ENCODE data around the gene PRELID3B. TPM values are rescaled to one million over a fixed set of nuclear protein-coding genes. Genes with fewer than 3 reads are reported as not detected.
"Not testable (repeated sequence)": the region's sequence is repeated elsewhere in the genome, so short reads cannot be mapped to it uniquely, and the experiment has no call there.

PRELID3B gene
- total RNA-seq, 1 donor from 2014 or later, result 47.2 TPM

GRCh38 chr20:59014680-59015389 lies 27.8 kb downstream of the PRELID3B start:
- intact Hi-C loops (cut with DNase I), result no loop called here
- DNase-seq (no peak), ATAC-seq (no peak)

GRCh38 chr20:59013959-59014608 lies 28.5 kb downstream of the PRELID3B start:
- DNase-seq, result no peak
- no peak for TF ChIP-seq CTCF (IDR thresholded peaks at IDR 0.05)

More at GRCh38 chr20:59014680-59015389, 27.8 kb downstream of the PRELID3B start:
- Histone ChIP-seq H3K4me1 (peaks cover 15% of the 10 kb centered on the region), H3K36me3 (no peaks in the 10 kb centered on the region), H3K27ac (no peak overlapping the region), H3K9me3 (no peaks in the 10 kb centered on the region), H3K27me3 (no peaks in the 10 kb centered on the region), H3K4me3 (no peak overlapping the region)
- no peak for TF ChIP-seq CTCF (IDR thresholded peaks at IDR 0.05)

GRCh38 chr20:59013031-59013951 lies 29.3 kb downstream of the PRELID3B start:
- no peak for TF ChIP-seq CTCF (IDR thresholded peaks at IDR 0.05)
- Histone ChIP-seq H3K4me3 (no peak overlapping the region), H3K36me3 (no peaks in the 10 kb centered on the region), H3K9me3 (no peaks in the 10 kb centered on the region), H3K4me1 (peaks cover 15% of the 10 kb centered on the region), H3K27ac (no peak overlapping the region), H3K27me3 (no peaks in the 10 kb centered on the region)
- intact Hi-C loops (cut with DNase I), result no loop called here
- DNase-seq (no peak), ATAC-seq (no peak)

More at GRCh38 chr20:59013959-59014608, 28.5 kb downstream of the PRELID3B start:
- Histone ChIP-seq H3K36me3 (no peaks in the 10 kb centered on the region), H3K9me3 (no peaks in the 10 kb centered on the region), H3K4me3 (no peak overlapping the region), H3K4me1 (peaks cover 15% of the 10 kb centered on the region), H3K27me3 (no peaks in the 10 kb centered on the region), H3K27ac (no peak overlapping the region)
- no peak for ATAC-seq
- intact Hi-C loops (cut with DNase I), result no loop called here

- H3K27me3 ChIP-seq; H3K4me3 ChIP-seq; H3K9me3 ChIP-seq; H3K36me3 ChIP-seq; ATAC-seq; intact Hi-C loops (cut with DNase I); DNase-seq: not testable (repeated sequence)
- peak overlapping the region; percentile 53 for H3K27ac ChIP-seq
- H3K4me1 ChIP-seq, result peaks cover 19% of the 10 kb centered on the region
Measured at GRCh38 chr20:59011874-59012157, 30.8 kb downstream of the PRELID3B start.

GRCh38 chr20:59010995-59011873 lies 31.4 kb downstream of the PRELID3B start:
- intact Hi-C loops (cut with DNase I), result no loop called here
- Histone ChIP-seq H3K4me3 (no peak overlapping the region), H3K27ac (peak overlapping the region; percentile 53), H3K36me3 (no peaks in the 10 kb centered on the region), H3K9me3 (no peaks in the 10 kb centered on the region), H3K4me1 (peaks cover 20% of the 10 kb centered on the region), H3K27me3 (no peaks in the 10 kb centered on the region)
- ATAC-seq (no peak), DNase-seq (no peak)
- TF ChIP-seq CTCF (IDR thresholded peaks at IDR 0.05), result no peak
